Glutamatergic neuron (in vitro differentiated cells): ENCODE results near the gene NT5DC3. TPM values are rescaled to one million over a fixed set of nuclear protein-coding genes. Genes with fewer than 3 reads are reported as not detected.

ENCODE experiments used
- DNase-seq: peaks from one replicate; pipeline ENCODE4 v3.0.0; 2022
- H3K27ac Mint-ChIP-seq: one replicate; pipeline ENCODE4 v1.8.0; 2020; ENCODE audit warnings: mild to moderate bottlenecking, mixed read lengths, inconsistent platforms; ENCODE audit not compliant: unreplicated experiment
- H3K27me3 Mint-ChIP-seq: one replicate; pipeline ENCODE4 v1.8.0; 2020; ENCODE audit warnings: mild to moderate bottlenecking, moderate library complexity, mixed read lengths, inconsistent platforms; ENCODE audit not compliant: unreplicated experiment
- H3K36me3 Mint-ChIP-seq: one replicate; pipeline ENCODE4 v1.8.0; 2020; ENCODE audit warnings: mild to moderate bottlenecking, mixed read lengths, inconsistent platforms; ENCODE audit not compliant: unreplicated experiment
- H3K4me1 Mint-ChIP-seq: one replicate; pipeline ENCODE4 v1.8.0; 2020; ENCODE audit warnings: mild to moderate bottlenecking, low read depth, mixed read lengths, inconsistent platforms; ENCODE audit not compliant: unreplicated experiment
- H3K4me3 Mint-ChIP-seq: one replicate; pipeline ENCODE4 v1.8.0; 2020; ENCODE audit warnings: mild to moderate bottlenecking, mixed read lengths, inconsistent platforms; ENCODE audit not compliant: unreplicated experiment
- H3K9me3 Mint-ChIP-seq: one replicate; pipeline ENCODE4 v1.8.0; 2020; ENCODE audit warnings: mild to moderate bottlenecking, moderate library complexity, mixed read lengths, inconsistent platforms; ENCODE audit not compliant: unreplicated experiment
- total RNA-seq: library from RNA; stranded (reverse); fragmentation: NEBNext Ultra II Directional; extraction: Animal tissue kit (Norgen Biotek cat#: 25700); gene quantifications from one replicate; pipeline ENCODE4 v1.2.1, GENCODE V29; 2021; ENCODE audit not compliant: unreplicated experiment
- TF ChIP-seq, protein P1 (sequence below): fragments of 200-600 bp; sonication (generic); IDR thresholded peaks from one replicate; pipeline ENCODE4 v1.5.0; 2021; ENCODE audit not compliant: partially characterized antibody, unreplicated experiment

NT5DC3 gene
- total RNA-seq, 1 donor from 2014 or later: 2.1 TPM

GRCh38 chr12:103748875-103749274 lies 92.2 kb downstream of the NT5DC3 start:
- H3K4me1 Mint-ChIP-seq: no peaks in the 10 kb centered on the region
- no peak for DNase-seq
- H3K27me3 Mint-ChIP-seq: peaks cover 2% of the 10 kb centered on the region
- H3K36me3 Mint-ChIP-seq: no peaks in the 10 kb centered on the region
- TF ChIP-seq, protein P1, sequence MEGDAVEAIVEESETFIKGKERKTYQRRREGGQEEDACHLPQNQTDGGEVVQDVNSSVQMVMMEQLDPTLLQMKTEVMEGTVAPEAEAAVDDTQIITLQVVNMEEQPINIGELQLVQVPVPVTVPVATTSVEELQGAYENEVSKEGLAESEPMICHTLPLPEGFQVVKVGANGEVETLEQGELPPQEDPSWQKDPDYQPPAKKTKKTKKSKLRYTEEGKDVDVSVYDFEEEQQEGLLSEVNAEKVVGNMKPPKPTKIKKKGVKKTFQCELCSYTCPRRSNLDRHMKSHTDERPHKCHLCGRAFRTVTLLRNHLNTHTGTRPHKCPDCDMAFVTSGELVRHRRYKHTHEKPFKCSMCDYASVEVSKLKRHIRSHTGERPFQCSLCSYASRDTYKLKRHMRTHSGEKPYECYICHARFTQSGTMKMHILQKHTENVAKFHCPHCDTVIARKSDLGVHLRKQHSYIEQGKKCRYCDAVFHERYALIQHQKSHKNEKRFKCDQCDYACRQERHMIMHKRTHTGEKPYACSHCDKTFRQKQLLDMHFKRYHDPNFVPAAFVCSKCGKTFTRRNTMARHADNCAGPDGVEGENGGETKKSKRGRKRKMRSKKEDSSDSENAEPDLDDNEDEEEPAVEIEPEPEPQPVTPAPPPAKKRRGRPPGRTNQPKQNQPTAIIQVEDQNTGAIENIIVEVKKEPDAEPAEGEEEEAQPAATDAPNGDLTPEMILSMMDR: no peak
- H3K4me3 Mint-ChIP-seq: no peak overlapping the region
- no peak overlapping the region for H3K27ac Mint-ChIP-seq
- peaks cover 7% of the 10 kb centered on the region for H3K9me3 Mint-ChIP-seq

GRCh38 chr12:103748002-103748401 lies 93.0 kb downstream of the NT5DC3 start:
- no peak for DNase-seq
- TF ChIP-seq, protein P1: no peak
- Mint-ChIP-seq H3K27me3 (peaks cover 2% of the 10 kb centered on the region), H3K27ac (no peak overlapping the region), H3K4me3 (no peak overlapping the region), H3K4me1 (no peaks in the 10 kb centered on the region), H3K36me3 (no peaks in the 10 kb centered on the region), H3K9me3 (peaks cover 7% of the 10 kb centered on the region)

- peaks cover 2% of the 10 kb centered on the region for H3K27me3 Mint-ChIP-seq
- no peak overlapping the region for H3K4me3 Mint-ChIP-seq
- no peak for DNase-seq
- H3K4me1 Mint-ChIP-seq: peaks cover 4% of the 10 kb centered on the region
- no peak overlapping the region for H3K27ac Mint-ChIP-seq
- peaks cover 7% of the 10 kb centered on the region for H3K9me3 Mint-ChIP-seq
- TF ChIP-seq, protein P1: no peak
- H3K36me3 Mint-ChIP-seq: no peaks in the 10 kb centered on the region
Measured at GRCh38 chr12:103745962-103746361, 95.1 kb downstream of the NT5DC3 start.

GRCh38 chr12:103743788-103744187 lies 97.2 kb downstream of the NT5DC3 start:
- no peak overlapping the region for H3K27ac Mint-ChIP-seq
- TF ChIP-seq, protein P1: no peak
- H3K4me3 Mint-ChIP-seq: no peak overlapping the region
- H3K9me3 Mint-ChIP-seq: peaks cover 5% of the 10 kb centered on the region
- peaks cover 4% of the 10 kb centered on the region for H3K4me1 Mint-ChIP-seq
- no peak for DNase-seq
- H3K36me3 Mint-ChIP-seq: no peaks in the 10 kb centered on the region
- peaks cover 4% of the 10 kb centered on the region for H3K27me3 Mint-ChIP-seq

- Mint-ChIP-seq H3K9me3 (peaks cover 3% of the 10 kb centered on the region), H3K27ac (peak overlapping the region; percentile 59), H3K36me3 (no peaks in the 10 kb centered on the region), H3K4me3 (no peak overlapping the region), H3K27me3 (peaks cover 5% of the 10 kb centered on the region), H3K4me1 (peaks cover 4% of the 10 kb centered on the region)
- TF ChIP-seq, protein P1: no peak
- no peak for DNase-seq
Measured at GRCh38 chr12:103742349-103742932, 98.6 kb downstream of the NT5DC3 start.
